Measurements from ENCODE around the gene PLCG2. TPM values are rescaled to one million over a fixed set of nuclear protein-coding genes. Genes with fewer than 3 reads are reported as not detected.

PLCG2 gene
- total RNA-seq, 2 donors from 2014 or later = 7.4 to 13.4 TPM

DNA sequence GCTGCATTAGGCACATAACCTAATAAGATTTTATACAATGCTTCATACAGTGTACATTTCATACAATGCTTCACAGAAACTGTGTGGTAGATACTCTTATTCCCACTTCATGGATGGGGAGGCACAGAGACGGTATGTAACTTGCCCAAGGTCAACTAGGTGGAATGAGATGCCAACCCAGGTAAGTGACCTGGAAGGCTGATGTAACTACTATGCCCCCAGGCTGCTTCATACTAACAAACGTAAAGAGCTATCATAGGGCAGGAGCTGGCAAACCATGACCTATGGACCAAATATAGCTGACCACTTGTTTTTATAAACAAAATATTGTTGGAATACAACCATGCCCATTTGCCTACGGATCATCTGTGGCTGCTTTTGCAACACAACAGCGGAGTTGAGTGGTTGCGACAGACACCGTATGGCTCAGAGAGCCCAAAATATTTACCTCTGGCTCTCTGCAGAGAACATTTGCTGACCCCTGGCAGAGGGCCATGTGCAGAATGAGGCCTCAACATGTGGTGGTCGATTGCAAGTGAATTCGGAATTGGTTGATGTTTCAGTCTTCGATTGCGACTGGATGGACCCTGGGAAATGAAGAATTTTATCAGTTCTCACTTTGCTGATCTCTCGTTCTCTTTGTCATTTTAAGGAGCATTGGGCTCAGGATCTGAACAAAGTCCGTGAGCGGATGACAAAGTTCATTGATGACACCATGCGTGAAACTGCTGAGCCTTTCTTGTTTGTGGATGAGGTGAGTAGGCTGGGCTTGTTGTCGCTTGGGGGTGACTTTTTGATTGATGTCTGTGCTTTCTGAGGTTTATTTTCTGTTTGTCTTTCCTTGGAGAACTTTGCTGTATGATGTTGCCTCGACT, 109.7 kb downstream of the PLCG2 start:
- Histone ChIP-seq H3K27me3 (no peaks in the 10 kb centered on the region), H3K4me1 (no peaks in the 10 kb centered on the region), H3K36me3 (no peaks in the 10 kb centered on the region), H3K9me3 (no peaks in the 10 kb centered on the region), H3K4me3 (no peak overlapping the region), H3K27ac (no peak overlapping the region)
- TF ChIP-seq, protein P1, sequence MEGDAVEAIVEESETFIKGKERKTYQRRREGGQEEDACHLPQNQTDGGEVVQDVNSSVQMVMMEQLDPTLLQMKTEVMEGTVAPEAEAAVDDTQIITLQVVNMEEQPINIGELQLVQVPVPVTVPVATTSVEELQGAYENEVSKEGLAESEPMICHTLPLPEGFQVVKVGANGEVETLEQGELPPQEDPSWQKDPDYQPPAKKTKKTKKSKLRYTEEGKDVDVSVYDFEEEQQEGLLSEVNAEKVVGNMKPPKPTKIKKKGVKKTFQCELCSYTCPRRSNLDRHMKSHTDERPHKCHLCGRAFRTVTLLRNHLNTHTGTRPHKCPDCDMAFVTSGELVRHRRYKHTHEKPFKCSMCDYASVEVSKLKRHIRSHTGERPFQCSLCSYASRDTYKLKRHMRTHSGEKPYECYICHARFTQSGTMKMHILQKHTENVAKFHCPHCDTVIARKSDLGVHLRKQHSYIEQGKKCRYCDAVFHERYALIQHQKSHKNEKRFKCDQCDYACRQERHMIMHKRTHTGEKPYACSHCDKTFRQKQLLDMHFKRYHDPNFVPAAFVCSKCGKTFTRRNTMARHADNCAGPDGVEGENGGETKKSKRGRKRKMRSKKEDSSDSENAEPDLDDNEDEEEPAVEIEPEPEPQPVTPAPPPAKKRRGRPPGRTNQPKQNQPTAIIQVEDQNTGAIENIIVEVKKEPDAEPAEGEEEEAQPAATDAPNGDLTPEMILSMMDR (IDR thresholded peaks at IDR 0.05) = no peak
- DNase-seq (ENCODE audit: low spot score) = no peak

DNA sequence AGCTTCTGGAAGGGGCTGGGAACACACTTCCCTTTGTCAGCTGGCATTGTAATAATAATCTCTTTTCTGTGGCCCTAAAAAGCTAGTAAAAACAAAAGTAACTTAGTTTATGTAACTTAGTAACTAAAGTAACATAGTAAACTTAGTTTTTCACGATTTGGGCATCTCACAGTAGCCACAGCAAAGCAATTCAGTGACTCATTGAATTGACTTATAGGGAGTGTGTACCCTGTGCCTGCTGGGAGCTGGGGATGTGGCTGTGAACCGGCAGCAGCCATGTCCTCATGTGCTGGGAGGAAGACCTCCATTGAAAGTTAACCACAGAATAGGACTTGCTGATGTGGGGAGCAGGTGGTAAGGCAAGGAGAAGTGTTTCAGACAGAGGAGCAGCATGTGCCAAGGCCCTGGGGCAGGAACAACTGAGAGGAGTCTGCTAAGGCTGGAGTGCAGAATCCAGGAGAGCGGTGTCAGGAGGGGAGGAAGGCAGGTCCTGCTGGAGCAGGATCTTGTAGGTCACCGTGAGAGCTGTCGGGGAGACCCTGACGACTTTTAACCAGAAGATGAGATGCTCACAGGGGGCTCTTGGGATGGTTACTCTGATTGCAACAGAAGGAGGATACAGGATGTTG, 112.8 kb downstream of the PLCG2 start:
- Histone ChIP-seq H3K4me3 (no peak overlapping the region), H3K9me3 (no peaks in the 10 kb centered on the region), H3K36me3 (peaks cover 5% of the 10 kb centered on the region), H3K27ac (no peak overlapping the region), H3K4me1 (no peaks in the 10 kb centered on the region), H3K27me3 (no peaks in the 10 kb centered on the region)
- TF ChIP-seq, protein P1 (IDR thresholded peaks at IDR 0.05) = no peak
- no peak for DNase-seq (ENCODE audit: low spot score)

DNA sequence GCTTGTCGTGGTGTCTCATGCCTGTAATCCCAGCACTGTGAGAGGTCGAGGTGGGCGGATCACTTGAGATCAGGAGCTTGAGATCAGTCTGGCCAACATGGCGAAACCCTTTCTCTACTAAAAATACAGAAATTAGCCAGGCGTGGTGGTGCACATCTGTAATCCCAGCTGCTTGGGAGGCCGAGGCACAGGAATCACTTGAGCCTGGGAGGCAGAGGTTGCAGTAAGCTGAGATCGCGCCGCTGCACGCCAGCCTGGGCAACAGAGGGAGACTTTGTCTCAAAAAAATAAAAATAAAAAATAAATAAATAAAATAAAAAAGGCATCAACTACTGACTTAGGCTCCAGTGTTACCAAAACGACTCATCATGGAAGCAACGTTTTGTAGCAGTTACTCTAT, 115.5 kb downstream of the PLCG2 start:
- TF ChIP-seq, protein P1 (IDR thresholded peaks at IDR 0.05) = no peak
- Histone ChIP-seq H3K9me3 (no peaks in the 10 kb centered on the region), H3K27me3 (no peaks in the 10 kb centered on the region), H3K4me3 (no peak overlapping the region), H3K4me1 (no peaks in the 10 kb centered on the region), H3K36me3 (peaks cover 10% of the 10 kb centered on the region), H3K27ac (no peak overlapping the region)
- no peak for DNase-seq (ENCODE audit: low spot score)

DNA sequence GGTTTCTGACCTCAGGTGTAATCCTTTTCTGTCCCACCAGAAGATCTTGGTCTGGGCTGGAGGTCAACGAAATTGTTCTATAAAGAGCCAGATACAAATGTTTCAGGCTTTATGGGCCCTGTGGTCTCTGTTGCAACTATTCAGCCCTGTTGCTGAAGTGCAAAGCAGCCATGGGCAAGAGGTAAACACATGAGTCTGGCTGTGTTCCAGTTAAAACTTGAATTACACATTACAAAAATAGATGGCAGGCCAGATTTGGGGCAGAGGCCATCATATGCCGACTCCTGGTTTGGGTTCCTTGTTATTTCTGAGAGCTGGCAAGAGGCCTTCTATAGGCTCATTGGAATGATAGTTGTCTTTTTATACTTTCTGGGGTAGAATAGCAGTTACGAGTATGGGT, 117.8 kb downstream of the PLCG2 start:
- no peaks in the 10 kb centered on the region for H3K4me1 ChIP-seq
- no peak overlapping the region for H3K4me3 ChIP-seq
- no peaks in the 10 kb centered on the region for H3K9me3 ChIP-seq
- H3K27me3 ChIP-seq = no peaks in the 10 kb centered on the region
- H3K27ac ChIP-seq = no peak overlapping the region
- DNase-seq (ENCODE audit: low spot score) = no peak
- TF ChIP-seq, protein P1 (IDR thresholded peaks at IDR 0.05) = no peak
- H3K36me3 ChIP-seq = peaks cover 10% of the 10 kb centered on the region

DNA sequence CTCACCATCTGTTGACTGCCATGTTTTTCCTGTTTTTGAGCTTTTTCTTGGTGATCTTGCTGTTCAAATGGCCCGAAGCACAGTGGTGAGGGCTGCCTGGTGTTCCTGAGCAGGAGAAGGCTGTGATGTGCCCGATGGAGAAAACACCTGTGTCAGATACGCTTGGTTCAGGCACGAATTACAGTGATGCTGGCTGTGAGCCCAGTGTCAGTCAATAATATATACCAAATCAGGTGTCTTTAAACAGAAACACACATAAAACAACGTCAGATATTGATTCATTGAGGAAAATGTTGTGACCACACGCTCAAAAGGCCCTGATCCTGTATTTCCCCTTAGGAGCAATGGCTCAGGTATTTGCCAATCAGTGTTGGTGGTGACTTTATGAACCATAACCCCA, 120.5 kb downstream of the PLCG2 start:
- H3K36me3 ChIP-seq = peaks cover 10% of the 10 kb centered on the region

More for the DNA sequence above, 120.5 kb downstream of the PLCG2 start:
- no peaks in the 10 kb centered on the region for H3K27me3 ChIP-seq
- H3K9me3 ChIP-seq = no peaks in the 10 kb centered on the region
- no peak overlapping the region for H3K27ac ChIP-seq
- no peak for DNase-seq (ENCODE audit: low spot score)
- no peaks in the 10 kb centered on the region for H3K4me1 ChIP-seq
- TF ChIP-seq, protein P1 (IDR thresholded peaks at IDR 0.05) = no peak
- no peak overlapping the region for H3K4me3 ChIP-seq

All from right atrium auricular region (tissue), 2 donors.